Measurements from ENCODE around the gene SCN2B.

The SCN2B gene

GRCh38 chr11:118175993-118176777 is at the start of gene SCN2B:
Gene SCN2B (minus strand): TSS chr11:118176639. CDS start chr11:118176431, 208 bp downstream.
- Histone ChIP-seq H3K4me3 (ENCODE audit: low read length) (peak within 1 kb of the TSS; percentile 61; the same call in 1 of the 2 replicates), H3K9me3 (ENCODE audit: control insufficient read depth, insufficient read depth, low read length) (no peaks in the 10 kb centered on the region), H3K36me3 (ENCODE audit: control insufficient read depth, insufficient read depth, low read length) (no peaks in the 10 kb centered on the region), H3K27me3 (ENCODE audit: control insufficient read depth, insufficient read depth, low read length) (peaks cover 8% of the 10 kb centered on the region), H3K4me1 (ENCODE audit: control insufficient read depth, insufficient read depth, low read length) (peaks cover 12% of the 10 kb centered on the region), H3K27ac (ENCODE audit: low read length) (no peak within 1 kb of the TSS)
- no peak for DNase-seq (ENCODE audit: low read depth, low spot score)
- WGBS (ENCODE audit: insufficient coverage, insufficient read length) = no CpG with 5 or more reads among the region's 14 CpGs

- Histone ChIP-seq H3K4me3 (ENCODE audit: low read length) (no peak within 1 kb of the TSS), H3K27me3 (ENCODE audit: control insufficient read depth, insufficient read depth, low read length) (no peaks in the 10 kb centered on the region), H3K9me3 (ENCODE audit: control insufficient read depth, insufficient read depth, low read length) (no peaks in the 10 kb centered on the region), H3K36me3 (ENCODE audit: control insufficient read depth, insufficient read depth, low read length) (no peaks in the 10 kb centered on the region), H3K27ac (ENCODE audit: low read length) (no peak within 1 kb of the TSS), H3K4me1 (ENCODE audit: control insufficient read depth, insufficient read depth, low read length) (no peaks in the 10 kb centered on the region)
- WGBS (ENCODE audit: insufficient coverage, insufficient read length) = no CpG with 5 or more reads among the region's 6 CpGs
- no peak for DNase-seq (ENCODE audit: low read depth, low spot score)
Observed at GRCh38 chr11:118224511-118225188, 48.2 kb upstream of the SCN2B start, which contains the start of gene JAML. Gene JAML (minus strand): TSS chr11:118225011. CDS start chr11:118214866, 10,145 bp downstream.

- no CpG with 5 or more reads among the region's 6 CpGs for WGBS (ENCODE audit: insufficient coverage, insufficient read length)
- Histone ChIP-seq H3K4me3 (ENCODE audit: low read length) (no peak overlapping the region), H3K9me3 (ENCODE audit: control insufficient read depth, insufficient read depth, low read length) (no peaks in the 10 kb centered on the region), H3K36me3 (ENCODE audit: control insufficient read depth, insufficient read depth, low read length) (no peaks in the 10 kb centered on the region), H3K27ac (ENCODE audit: low read length) (no peak overlapping the region), H3K4me1 (ENCODE audit: control insufficient read depth, insufficient read depth, low read length) (no peaks in the 10 kb centered on the region), H3K27me3 (ENCODE audit: control insufficient read depth, insufficient read depth, low read length) (no peaks in the 10 kb centered on the region)
- no peak for DNase-seq (ENCODE audit: low read depth, low spot score)
Observed at GRCh38 chr11:118223992-118224391, 47.6 kb upstream of the SCN2B start.

GRCh38 chr11:118223570-118223969 is 47.1 kb upstream of the SCN2B start:
- H3K9me3 ChIP-seq (ENCODE audit: control insufficient read depth, insufficient read depth, low read length) = no peaks in the 10 kb centered on the region
- no peaks in the 10 kb centered on the region for H3K36me3 ChIP-seq (ENCODE audit: control insufficient read depth, insufficient read depth, low read length)
- H3K27me3 ChIP-seq (ENCODE audit: control insufficient read depth, insufficient read depth, low read length) = no peaks in the 10 kb centered on the region
- H3K27ac ChIP-seq (ENCODE audit: low read length) = no peak overlapping the region
- H3K4me3 ChIP-seq (ENCODE audit: low read length) = no peak overlapping the region
- H3K4me1 ChIP-seq (ENCODE audit: control insufficient read depth, insufficient read depth, low read length) = no peaks in the 10 kb centered on the region
- no CpG with 5 or more reads among the region's 2 CpGs for WGBS (ENCODE audit: insufficient coverage, insufficient read length)
- no peak for DNase-seq (ENCODE audit: low read depth, low spot score)

GRCh38 chr11:118222437-118222836 is 46.0 kb upstream of the SCN2B start:
- H3K36me3 ChIP-seq (ENCODE audit: control insufficient read depth, insufficient read depth, low read length) = no peaks in the 10 kb centered on the region
- H3K4me1 ChIP-seq (ENCODE audit: control insufficient read depth, insufficient read depth, low read length) = no peaks in the 10 kb centered on the region
- no peak overlapping the region for H3K27ac ChIP-seq (ENCODE audit: low read length)
- no peaks in the 10 kb centered on the region for H3K27me3 ChIP-seq (ENCODE audit: control insufficient read depth, insufficient read depth, low read length)
- 100% methylated on average over 2 of the region's 4 CpGs for WGBS (ENCODE audit: insufficient coverage, insufficient read length)
- no peaks in the 10 kb centered on the region for H3K9me3 ChIP-seq (ENCODE audit: control insufficient read depth, insufficient read depth, low read length)
- no peak for DNase-seq (ENCODE audit: low read depth, low spot score)
- no peak overlapping the region for H3K4me3 ChIP-seq (ENCODE audit: low read length)

GRCh38 chr11:118221419-118221818 is 45.0 kb upstream of the SCN2B start:
- H3K36me3 ChIP-seq (ENCODE audit: control insufficient read depth, insufficient read depth, low read length) = no peaks in the 10 kb centered on the region
- no peak overlapping the region for H3K4me3 ChIP-seq (ENCODE audit: low read length)
- H3K4me1 ChIP-seq (ENCODE audit: control insufficient read depth, insufficient read depth, low read length) = no peaks in the 10 kb centered on the region
- WGBS (ENCODE audit: insufficient coverage, insufficient read length) = no CpG with 5 or more reads among the region's 5 CpGs
- H3K27ac ChIP-seq (ENCODE audit: low read length) = no peak overlapping the region
- no peaks in the 10 kb centered on the region for H3K27me3 ChIP-seq (ENCODE audit: control insufficient read depth, insufficient read depth, low read length)
- no peaks in the 10 kb centered on the region for H3K9me3 ChIP-seq (ENCODE audit: control insufficient read depth, insufficient read depth, low read length)
- DNase-seq (ENCODE audit: low read depth, low spot score) = no peak

GRCh38 chr11:118219732-118220131 is 43.3 kb upstream of the SCN2B start:
- DNase-seq (ENCODE audit: low read depth, low spot score) = no peak
- no peak overlapping the region for H3K4me3 ChIP-seq (ENCODE audit: low read length)
- no peaks in the 10 kb centered on the region for H3K36me3 ChIP-seq (ENCODE audit: control insufficient read depth, insufficient read depth, low read length)
- H3K27me3 ChIP-seq (ENCODE audit: control insufficient read depth, insufficient read depth, low read length) = no peaks in the 10 kb centered on the region
- no peaks in the 10 kb centered on the region for H3K4me1 ChIP-seq (ENCODE audit: control insufficient read depth, insufficient read depth, low read length)
- no CpG with 5 or more reads among the region's 1 CpG for WGBS (ENCODE audit: insufficient coverage, insufficient read length)
- H3K9me3 ChIP-seq (ENCODE audit: control insufficient read depth, insufficient read depth, low read length) = no peaks in the 10 kb centered on the region
- H3K27ac ChIP-seq (ENCODE audit: low read length) = no peak overlapping the region

GRCh38 chr11:118219244-118219643 is 42.8 kb upstream of the SCN2B start:
- DNase-seq (ENCODE audit: low read depth, low spot score) = no peak
- H3K4me1 ChIP-seq (ENCODE audit: control insufficient read depth, insufficient read depth, low read length) = no peaks in the 10 kb centered on the region
- no peaks in the 10 kb centered on the region for H3K36me3 ChIP-seq (ENCODE audit: control insufficient read depth, insufficient read depth, low read length)
- no peaks in the 10 kb centered on the region for H3K9me3 ChIP-seq (ENCODE audit: control insufficient read depth, insufficient read depth, low read length)
- no peaks in the 10 kb centered on the region for H3K27me3 ChIP-seq (ENCODE audit: control insufficient read depth, insufficient read depth, low read length)
- H3K27ac ChIP-seq (ENCODE audit: low read length) = no peak overlapping the region
- no peak overlapping the region for H3K4me3 ChIP-seq (ENCODE audit: low read length)

- WGBS (ENCODE audit: insufficient coverage, insufficient read length) = no CpG with 5 or more reads among the region's 3 CpGs
- H3K27ac ChIP-seq (ENCODE audit: low read length) = no peak overlapping the region
- H3K9me3 ChIP-seq (ENCODE audit: control insufficient read depth, insufficient read depth, low read length) = no peaks in the 10 kb centered on the region
- H3K4me3 ChIP-seq (ENCODE audit: low read length) = no peak overlapping the region
- DNase-seq (ENCODE audit: low read depth, low spot score) = no peak
- no peaks in the 10 kb centered on the region for H3K27me3 ChIP-seq (ENCODE audit: control insufficient read depth, insufficient read depth, low read length)
- no peaks in the 10 kb centered on the region for H3K4me1 ChIP-seq (ENCODE audit: control insufficient read depth, insufficient read depth, low read length)
- H3K36me3 ChIP-seq (ENCODE audit: control insufficient read depth, insufficient read depth, low read length) = no peaks in the 10 kb centered on the region
Observed at GRCh38 chr11:118217575-118217974, 41.1 kb upstream of the SCN2B start.

GRCh38 chr11:118216621-118217481 is 40.4 kb upstream of the SCN2B start:
- peaks cover 2% of the 10 kb centered on the region; the same call in 1 of the 2 replicates for H3K4me1 ChIP-seq (ENCODE audit: control insufficient read depth, insufficient read depth, low read length)
- WGBS (ENCODE audit: insufficient coverage, insufficient read length) = no CpG with 5 or more reads among the region's 11 CpGs
- DNase-seq (ENCODE audit: low read depth, low spot score) = no peak
- H3K36me3 ChIP-seq (ENCODE audit: control insufficient read depth, insufficient read depth, low read length) = no peaks in the 10 kb centered on the region
- no peaks in the 10 kb centered on the region for H3K9me3 ChIP-seq (ENCODE audit: control insufficient read depth, insufficient read depth, low read length)
- no peak overlapping the region for H3K27ac ChIP-seq (ENCODE audit: low read length)
- no peak overlapping the region for H3K4me3 ChIP-seq (ENCODE audit: low read length)
- H3K27me3 ChIP-seq (ENCODE audit: control insufficient read depth, insufficient read depth, low read length) = no peaks in the 10 kb centered on the region
